WI38 (cell line): ENCODE results near the gene GHRHR.

ENCODE experiments used
- H3K4me3 ChIP-seq: 2 replicates; pipeline ENCODE4 v1.5.1; 2011; ENCODE audit warnings: low read depth, mild to moderate bottlenecking, control low read depth, low read length
- CTCF ChIP-seq: IDR thresholded peaks from 2 replicates; pipeline ENCODE4 v1.5.1; 2012; ENCODE audit warnings: low read depth, mild to moderate bottlenecking, control low read depth, low read length

Gene GHRHR

GRCh38 chr7:30985756-30986155 lies 22.0 kb downstream of the GHRHR start:
- H3K4me3 ChIP-seq = no peak overlapping the region
- no peak for TF ChIP-seq CTCF

GRCh38 chr7:30986331-30986730 lies 22.6 kb downstream of the GHRHR start:
- H3K4me3 ChIP-seq = no peak overlapping the region
- TF ChIP-seq CTCF = no peak

GRCh38 chr7:30986738-30987137 lies 23.0 kb downstream of the GHRHR start:
- no peak for TF ChIP-seq CTCF
- H3K4me3 ChIP-seq = no peak overlapping the region

- no peak overlapping the region for H3K4me3 ChIP-seq
- TF ChIP-seq CTCF = no peak
Measured at GRCh38 chr7:30987178-30987577, 23.4 kb downstream of the GHRHR start.

GRCh38 chr7:30987936-30988335 lies 24.2 kb downstream of the GHRHR start:
- H3K4me3 ChIP-seq = no peak overlapping the region
- no peak for TF ChIP-seq CTCF

- no peak for TF ChIP-seq CTCF
- H3K4me3 ChIP-seq = no peak overlapping the region
Measured at GRCh38 chr7:30988351-30989005, 24.7 kb downstream of the GHRHR start.

- TF ChIP-seq CTCF = no peak
- H3K4me3 ChIP-seq = no peak overlapping the region
Measured at GRCh38 chr7:30989008-30989823, 25.5 kb downstream of the GHRHR start.
